CD4-positive, alpha-beta T cell treated with Interferon alpha-2 for 1 hour (primary cell): Measurements from ENCODE around the gene NR4A3.

Source experiments
- DNase-seq, 2 donors: peaks; one replicate each; pipeline ENCODE4 v3.0.0-alpha.2; 2020 to 2022

Gene NR4A3

DNA sequence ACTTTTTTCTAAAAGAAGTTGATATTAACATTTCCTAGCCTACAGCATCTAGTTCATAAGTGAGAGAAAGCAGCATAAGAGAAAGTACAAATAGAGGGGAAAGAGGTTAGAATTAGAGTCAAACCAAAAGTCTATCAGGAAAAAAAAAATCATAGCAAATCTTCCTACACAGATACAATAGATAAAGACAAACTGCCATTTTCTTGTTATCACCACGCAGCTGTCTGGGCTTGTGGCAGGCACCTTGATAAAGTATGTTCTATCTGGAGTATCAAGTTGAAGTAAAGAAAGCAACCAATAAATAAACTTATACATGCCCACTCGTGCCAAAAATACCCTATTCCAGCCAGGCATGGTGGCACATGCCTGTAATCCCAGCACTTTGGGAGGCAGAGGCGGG is 5.3 kb upstream of the NR4A3 start:
- DNase-seq, result no peak

DNA sequence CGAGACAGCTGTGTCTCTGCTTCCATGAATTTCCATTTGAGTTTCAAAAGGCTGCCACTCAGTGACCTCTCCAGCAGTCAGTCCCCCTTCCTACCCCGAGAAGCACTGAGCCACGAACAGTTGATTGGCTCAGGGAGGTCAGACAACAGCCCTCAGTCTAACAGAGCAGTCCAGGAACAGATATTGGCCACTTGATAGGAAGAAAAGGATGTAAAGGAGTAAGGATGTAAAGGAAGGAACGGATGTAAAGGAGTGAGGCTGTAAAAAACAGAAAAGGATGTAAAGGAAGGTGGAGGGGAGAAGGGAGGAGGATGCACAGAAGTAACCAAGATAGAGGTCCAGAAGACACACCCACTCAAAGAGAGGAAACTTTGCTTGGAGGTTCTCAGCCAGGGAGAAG is 3.2 kb upstream of the NR4A3 start:
- DNase-seq, result no peak

DNA sequence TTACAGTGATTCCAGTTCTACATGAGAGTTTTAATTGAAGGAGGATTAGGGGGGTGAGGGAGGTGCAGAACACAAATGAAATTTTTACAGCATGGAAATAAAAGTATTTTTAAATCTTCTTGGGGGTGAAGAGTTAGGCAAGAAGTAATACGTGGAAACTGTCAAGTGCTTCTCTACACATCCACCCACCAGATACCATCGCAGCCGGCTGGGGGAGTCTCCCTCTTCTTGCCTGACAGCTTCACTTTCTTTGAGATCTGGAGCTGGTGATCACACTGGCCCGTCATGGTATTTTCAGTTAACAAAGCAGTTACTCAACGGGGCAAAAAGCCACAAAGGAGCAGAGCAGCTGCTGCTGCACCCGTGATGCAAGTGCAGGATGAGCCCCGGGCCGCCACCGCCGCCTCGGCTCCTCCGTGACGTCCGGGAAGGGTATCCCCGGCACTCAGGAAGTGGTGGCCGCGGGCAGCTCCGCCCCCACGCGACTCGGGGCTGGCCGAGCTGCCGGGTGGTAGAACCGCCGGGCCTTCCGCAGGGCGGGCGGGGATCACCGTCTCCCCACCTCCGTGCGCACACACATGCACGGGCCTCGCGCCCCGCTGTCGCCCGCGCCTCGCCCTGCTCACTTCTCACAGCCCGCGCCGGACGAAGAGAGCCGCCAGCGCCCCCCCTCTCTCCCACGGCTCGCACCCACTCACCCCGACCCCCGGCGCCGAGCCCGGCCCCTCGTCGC is 2.4 kb upstream of the NR4A3 start:
- DNase-seq, result peak; percentile 96 to 97

DNA sequence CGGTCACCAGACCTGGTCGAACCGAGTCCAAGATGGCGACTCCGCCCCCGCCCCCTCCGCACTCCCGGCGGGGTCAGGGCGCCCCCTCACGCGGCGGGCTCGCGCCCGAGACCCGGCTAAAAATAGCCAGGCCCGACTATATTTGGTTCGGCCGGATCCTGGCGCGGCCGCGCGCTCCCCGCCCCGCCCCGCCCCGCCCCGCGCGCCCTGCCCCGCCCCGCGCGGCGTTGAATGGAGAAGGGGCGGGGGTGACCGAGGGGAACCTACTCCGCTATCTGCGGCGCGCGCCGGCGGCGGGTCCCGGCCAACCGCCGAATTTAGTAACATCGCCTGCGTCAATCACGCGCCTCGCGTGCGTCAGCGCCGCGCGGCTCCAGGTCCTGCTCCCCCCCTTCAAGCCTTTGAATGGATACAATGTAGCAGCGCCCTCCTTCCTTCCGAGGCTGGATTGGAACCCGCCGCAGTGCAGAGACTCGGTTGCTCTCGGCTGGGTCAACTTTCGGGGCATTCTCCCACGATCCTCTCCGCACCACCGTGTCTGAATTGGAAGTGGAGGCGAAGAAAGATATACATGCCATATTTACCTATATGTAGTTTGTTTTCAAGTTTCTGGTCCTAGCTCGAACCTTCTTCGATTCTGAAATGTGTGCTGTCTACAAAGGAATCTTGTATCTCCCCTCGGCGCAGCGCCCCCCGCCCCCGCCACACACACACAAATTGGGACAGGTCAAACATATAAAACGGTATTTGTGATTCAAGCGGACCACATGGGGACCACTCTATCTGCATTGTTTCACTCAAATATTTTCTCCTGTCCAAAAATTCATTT is 1.6 kb upstream of the NR4A3 start:
- DNase-seq, result peak; percentile 95 to 96

DNA sequence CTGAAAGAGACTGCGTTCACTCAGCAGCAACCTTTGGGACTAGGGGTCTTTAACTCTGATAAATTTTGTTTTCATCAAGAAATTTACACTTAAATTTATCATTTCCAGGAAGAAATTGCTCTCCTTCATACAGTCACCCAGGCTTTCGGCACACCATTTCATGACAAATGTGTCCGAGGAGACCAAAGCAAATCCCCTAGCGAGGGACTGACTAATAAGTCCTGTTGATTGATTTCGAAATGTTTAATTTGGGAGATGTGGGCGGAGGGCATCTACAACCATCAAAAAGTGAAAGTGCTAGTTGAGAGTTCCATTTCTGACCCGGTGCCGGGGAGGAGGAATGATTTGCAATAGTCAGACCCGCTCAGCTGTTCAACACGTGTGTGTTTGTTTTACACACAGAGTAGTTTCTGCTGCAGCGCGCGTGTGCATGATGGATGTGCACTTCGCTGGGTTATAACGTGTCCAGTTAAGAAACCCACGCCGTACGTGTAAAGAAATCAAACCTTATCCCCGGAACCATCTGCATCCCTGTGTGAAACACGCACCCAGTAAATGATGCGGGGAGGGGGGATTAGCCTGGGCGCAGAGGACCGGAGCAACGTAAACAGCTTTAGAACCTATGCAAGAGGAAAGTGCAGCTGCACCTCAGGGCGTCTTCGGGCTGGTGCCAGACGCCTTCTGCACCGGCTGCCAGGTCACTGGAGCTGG is 845 bp upstream of the NR4A3 start:
- peak; percentile 64 to 66 for DNase-seq

DNA sequence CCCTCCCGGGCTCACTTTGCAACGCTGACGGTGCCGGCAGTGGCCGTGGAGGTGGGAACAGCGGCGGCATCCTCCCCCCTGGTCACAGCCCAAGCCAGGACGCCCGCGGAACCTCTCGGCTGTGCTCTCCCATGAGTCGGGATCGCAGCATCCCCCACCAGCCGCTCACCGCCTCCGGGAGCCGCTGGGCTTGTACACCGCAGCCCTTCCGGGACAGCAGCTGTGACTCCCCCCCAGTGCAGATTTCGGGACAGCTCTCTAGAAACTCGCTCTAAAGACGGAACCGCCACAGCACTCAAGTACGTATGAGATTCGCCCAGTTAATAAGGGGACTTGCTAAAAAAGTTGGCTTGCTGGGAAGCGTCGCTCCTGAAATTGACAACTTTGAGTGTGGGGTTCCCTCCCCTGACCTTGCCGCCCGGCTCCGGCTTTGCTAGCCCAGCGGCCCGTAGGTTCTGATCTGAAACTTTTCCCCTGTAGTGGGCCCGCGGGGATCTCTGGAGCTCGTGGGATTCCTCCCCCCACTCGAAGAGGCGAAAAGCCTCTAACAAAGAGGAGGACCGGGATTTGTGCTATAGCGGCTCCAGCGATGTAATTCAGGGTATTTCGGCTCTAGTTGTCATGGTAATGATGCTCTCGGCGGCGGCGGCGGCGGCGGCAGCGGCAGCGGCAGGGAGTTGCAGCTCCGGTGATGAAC is 572 bp downstream of the NR4A3 start:
- peak; percentile 54 to 66 for DNase-seq

DNA sequence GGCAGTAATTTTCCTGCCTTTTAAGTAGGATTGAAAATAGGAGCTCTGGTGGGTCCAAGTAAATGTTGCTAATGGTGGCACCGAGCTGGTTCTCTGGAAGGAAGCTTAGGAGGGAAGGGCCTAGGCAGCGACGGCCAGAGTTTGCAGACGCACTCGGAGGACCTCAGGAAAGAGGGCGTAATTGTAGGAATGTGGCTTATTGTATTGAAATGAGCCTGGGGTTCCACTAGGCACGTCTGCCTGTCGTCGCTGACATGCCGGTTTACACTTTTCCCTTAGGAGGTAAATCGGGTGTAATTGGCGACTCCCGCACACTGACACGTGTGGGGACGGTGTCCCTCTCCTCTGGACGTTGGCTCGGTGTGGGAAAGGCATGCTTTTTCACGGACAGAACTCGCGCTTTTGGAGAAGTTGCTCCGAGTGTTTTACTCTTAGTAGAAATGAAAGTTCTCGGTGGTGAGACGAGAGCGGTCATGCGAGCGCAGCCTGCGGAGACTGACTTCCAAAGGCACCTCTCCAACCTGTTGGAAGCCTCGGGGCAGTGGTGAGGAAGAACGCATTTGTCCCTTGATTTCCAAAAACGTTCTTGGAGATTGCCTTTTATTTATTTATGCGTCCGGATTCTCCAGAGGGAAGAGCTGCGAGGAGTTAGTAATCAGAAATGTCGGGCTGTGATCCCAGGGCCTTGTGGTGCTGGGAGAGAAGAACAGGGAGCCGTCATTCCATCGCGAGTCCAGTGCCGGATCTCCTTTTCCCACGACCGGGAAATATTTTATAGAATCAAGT is 1.3 kb downstream of the NR4A3 start:
- DNase-seq, result peak in 1 of 2 donors; percentile 29

DNA sequence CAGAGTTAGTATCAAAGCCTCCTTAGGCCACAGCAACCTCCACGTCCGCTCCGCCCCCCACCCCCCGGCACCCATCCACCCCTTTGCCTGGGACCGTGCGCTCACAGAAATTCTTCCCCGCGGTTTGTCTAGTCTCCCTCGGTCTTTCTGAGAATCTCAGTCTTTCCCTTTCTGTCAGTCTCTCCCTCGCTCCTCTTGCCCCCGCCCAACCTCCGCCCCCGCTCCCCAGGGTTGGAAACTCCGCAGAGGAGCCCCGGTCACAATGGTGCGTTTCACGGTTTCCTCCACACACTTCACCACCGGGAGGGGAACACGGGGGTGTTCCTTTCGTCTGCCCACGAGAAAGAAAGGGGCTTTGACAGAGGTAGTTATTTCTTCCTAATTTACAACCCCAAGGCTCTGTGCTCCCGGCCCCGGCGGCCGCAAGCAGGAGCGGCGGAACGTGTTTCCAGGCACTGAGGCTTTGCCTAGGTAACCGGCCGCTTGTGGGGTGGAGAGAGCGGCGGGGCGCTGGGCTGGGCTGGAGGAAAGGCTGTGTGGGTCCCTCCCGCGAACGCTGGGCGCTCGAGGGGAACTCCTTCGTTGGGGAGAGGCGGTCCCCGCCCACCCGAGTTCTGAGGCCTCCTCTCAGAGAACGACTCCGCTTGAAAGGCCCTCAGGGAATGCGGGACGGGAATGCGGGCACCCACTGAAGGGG is 2.1 kb downstream of the NR4A3 start:
- peak; percentile 58 to 68 for DNase-seq

DNA sequence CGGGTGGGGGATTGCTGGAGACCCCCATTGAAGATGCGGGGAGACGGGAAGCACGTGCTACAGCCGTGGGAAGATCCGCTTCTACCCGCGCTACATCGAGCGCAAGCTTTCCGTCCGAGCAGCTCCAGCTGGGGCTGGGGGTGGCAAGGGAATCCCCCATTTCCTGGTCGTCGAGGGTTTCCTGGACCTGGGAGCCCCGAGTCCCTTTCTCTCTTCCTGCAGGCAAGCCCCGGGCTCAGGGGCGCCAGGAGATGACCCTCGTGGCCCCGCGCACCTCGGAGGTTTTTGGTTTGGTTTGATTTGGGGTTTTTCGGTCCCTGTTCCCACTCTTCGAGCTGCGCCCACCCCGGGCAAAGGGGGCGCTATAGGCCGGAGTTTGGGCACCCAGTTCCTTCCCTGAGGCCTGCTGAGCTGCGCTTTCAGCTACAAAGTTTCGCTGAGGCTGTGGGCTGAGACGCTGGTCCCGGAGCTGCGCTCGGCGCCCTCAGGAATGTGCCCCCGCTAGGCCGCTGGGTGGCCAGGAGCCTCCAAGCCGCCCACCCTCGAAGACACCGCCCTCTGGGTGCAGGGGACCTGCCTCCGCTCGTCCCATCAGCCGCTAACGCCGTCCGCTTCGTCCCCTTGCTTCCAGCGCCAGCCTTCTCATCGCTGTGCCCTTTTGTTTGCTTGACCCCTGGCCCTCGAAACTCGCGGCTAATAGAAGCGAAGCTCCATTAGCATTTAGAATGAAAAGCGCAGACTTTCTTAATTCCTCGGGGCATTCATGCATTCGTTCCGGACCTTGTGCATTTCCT is 2.9 kb downstream of the NR4A3 start:
- peak; percentile 72 to 76 for DNase-seq

DNA sequence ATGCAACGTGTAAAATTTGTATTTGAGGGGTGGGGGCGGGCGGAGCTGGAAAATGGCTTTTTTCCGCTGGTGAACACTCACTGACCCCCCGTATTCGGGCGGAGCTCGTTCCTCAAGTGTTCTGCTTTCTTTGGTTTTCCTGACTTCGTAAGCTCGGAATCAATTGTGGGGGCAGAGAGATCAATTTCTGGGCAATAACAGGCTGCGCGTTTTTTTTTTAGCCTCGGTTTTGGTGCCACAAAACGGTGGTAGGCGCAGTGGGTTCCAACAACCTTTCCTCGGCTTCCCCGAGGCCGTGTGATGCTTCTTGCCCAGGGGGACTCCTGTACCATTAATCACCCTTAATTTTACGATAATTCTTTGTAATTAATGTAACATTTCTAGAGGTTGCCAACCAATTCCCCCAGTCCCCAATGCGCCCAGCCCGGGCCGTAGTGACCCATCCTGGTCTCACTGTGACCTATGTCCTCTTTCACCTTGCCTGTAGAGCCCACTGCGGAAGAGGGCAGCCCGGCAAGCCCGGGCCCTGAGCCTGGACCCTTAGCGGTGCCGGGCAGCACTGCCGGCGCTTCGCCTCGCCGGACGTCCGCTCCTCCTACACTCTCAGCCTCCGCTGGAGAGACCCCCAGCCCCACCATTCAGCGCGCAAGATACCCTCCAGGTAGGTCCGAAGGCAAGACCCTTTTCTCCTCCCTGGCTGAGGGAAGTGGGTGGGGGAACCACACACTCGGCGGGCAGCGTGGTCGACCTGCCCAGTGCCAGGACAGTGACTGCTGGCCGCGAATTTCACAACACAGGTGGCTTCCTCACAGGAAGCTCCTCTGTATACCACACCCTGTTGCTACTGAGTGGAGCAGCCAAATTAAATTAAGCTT is 3.7 kb downstream of the NR4A3 start:
- DNase-seq, result no peak

DNA sequence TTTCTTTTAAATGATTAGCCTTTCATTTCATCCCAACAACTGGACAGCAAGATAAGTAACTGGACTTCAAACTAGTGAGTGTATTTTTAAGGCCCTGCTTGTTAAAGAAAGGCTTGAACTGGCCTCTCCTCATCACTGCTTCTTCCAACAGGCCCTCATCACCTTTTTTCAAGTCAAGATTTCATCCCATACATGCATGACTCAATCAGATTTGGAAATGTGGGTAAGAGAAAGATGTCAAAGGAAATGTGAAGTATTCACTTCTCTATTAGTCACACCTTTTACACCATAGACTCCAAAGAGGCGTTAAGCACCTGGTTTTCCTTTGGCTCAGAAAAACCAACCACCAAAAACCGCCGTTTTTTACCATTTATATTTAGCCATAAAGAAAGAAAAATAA is 4.9 kb downstream of the NR4A3 start:
- no peak for DNase-seq

DNA sequence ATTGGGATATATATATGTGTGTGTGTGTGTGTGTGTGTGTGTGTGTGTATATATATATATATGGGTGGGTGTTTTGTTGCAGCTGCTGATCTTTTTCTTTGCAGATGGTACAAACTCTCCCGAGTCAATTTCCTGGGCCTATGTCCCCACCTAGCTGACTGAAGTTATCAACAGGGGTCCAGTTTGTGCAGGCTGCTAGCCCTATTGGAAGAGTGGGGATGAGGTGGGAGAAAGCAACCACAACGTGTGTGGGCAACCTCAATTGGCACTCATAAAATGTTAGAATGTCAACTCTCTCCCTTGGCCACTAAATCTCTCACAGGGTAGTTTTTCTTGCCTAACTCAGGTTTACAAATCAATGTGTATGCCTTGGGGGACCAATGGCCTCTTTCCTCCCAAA is 5.6 kb downstream of the NR4A3 start:
- DNase-seq, result no peak

DNA sequence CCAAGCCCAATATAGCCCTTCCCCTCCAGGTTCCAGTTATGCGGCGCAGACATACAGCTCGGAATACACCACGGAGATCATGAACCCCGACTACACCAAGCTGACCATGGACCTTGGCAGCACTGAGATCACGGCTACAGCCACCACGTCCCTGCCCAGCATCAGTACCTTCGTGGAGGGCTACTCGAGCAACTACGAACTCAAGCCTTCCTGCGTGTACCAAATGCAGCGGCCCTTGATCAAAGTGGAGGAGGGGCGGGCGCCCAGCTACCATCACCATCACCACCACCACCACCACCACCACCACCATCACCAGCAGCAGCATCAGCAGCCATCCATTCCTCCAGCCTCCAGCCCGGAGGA is 6.3 kb downstream of the NR4A3 start:
- DNase-seq, result no peak

DNA sequence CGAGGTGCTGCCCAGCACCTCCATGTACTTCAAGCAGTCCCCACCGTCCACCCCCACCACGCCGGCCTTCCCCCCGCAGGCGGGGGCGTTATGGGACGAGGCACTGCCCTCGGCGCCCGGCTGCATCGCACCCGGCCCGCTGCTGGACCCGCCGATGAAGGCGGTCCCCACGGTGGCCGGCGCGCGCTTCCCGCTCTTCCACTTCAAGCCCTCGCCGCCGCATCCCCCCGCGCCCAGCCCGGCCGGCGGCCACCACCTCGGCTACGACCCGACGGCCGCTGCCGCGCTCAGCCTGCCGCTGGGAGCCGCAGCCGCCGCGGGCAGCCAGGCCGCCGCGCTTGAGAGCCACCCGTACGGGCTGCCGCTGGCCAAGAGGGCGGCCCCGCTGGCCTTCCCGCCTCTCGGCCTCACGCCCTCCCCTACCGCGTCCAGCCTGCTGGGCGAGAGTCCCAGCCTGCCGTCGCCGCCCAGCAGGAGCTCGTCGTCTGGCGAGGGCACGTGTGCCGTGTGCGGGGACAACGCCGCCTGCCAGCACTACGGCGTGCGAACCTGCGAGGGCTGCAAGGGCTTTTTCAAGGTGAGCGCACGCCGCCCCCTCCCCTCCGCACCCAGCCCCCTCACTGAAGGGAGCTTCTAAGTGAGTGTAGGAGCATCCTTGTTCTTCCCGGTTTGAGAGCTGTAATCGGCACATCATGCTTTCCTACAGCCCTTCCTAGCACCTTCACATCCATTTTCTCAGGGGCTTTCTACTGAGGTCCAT is 6.9 kb downstream of the NR4A3 start:
- no peak for DNase-seq

DNA sequence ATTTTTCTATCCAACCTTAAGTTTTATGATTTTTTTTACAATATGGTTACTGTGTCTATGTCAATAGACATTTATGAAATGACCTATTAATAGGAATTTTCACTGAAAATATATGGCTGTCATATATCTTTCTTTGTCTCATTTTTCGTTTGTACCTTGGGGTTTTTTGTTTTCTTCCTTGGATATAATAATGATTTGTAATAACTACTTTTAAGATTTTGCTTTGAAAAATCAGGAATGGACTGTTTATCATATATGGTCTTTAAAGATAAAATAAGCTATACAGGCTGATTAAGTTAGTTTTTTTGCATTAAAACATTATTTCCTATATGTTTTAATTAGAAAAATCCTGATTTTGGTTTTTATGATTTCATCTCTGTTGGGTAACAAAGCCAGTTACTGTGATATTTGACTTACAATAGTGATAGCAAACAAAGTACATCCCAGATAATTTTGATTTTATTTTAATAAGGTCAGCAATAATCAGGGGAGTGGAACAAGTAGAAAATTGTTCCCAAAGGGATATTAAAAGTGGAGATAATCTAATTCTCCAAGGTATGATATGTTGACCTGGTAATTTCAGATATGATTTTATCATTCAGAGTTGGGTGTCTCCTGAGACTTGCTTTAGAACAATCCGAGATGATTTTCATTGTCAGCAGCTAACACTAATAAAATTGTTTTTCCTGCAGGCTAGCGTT is 10.3 kb downstream of the NR4A3 start:
- no peak for DNase-seq

DNA sequence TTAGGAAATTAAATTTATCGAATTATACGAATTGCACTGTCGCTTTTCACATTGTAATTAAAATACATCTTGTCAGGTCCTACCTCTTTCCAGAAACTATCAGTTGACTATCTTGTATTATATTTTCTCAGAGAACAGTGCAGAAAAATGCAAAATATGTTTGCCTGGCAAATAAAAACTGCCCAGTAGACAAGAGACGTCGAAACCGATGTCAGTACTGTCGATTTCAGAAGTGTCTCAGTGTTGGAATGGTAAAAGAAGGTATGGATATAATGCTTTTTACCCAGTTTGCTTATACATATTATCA is 10.8 kb downstream of the NR4A3 start:
- no peak for DNase-seq

DNA sequence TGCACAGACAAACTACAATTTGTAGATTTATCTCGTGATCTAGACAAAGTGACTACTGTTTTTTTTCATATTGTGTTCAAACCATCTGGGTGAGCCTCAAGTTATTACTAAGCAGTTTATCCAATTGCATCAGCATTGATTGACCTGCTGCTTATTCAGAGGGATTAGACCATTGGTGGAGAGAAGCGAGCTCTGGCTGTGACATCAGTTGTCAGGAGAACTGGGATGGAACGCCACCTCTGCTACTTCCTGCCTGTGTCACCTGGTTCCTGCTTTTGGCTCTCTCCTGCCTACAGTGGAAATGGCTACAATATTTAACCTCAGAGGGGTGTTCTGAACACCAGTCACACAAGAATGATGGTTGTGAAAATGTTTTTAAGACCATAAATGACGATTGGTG is 12.1 kb downstream of the NR4A3 start:
- no peak for DNase-seq

DNA sequence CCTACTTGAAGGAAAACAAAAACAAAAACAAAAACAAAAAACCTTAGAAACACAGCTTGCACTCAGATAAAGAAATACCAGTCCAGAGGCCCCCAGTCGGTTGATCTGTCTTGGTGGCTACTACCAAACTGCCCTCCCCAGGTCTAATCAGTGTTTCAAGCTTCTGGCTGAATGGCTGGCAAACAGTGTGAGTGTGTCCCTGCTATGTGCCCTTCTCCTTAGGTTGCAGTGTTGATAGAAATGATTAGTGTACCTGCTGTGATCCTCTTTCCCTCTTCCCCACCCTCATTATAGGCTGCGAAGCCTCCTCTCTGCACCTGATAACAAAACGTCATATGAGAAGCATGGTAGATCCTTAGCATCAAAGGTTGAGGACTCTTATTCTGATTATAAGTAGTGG is 12.8 kb downstream of the NR4A3 start:
- DNase-seq, result no peak

DNA sequence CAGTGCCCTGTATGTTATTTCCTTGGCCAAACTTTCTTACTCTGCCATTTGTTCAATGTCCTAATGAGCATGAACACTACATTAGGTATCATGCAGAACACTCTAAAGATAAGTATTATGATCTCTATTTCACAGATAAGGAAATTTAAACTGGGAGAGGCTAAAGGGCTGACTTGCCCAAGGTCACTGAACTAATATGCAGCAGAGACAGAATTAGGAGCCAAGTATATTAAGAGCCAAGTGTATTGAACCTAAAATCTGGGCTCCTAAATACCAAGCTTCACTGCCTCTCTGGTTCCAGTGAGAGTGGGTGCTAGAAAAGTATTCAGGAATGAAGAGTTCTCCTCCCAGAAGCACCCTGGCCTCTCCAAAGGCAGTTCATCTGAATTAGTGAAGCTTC is 13.5 kb downstream of the NR4A3 start:
- DNase-seq, result no peak
